ENCODE results near the gene MAP2K6. TPM values are rescaled to one million over a fixed set of nuclear protein-coding genes. Genes with fewer than 3 reads are reported as not detected.

MAP2K6 gene
- total and polyA plus RNA-seq, 4 experiments from 2014 or later: 14.5 to 21.3 (median 17.4) TPM

GRCh38 chr17:69425978-69426377, 11.5 kb downstream of the MAP2K6 start:
- no peak for DNase-seq
- Histone ChIP-seq H3K9me3 (ENCODE audit: control insufficient read depth in 1 of 2, low read length in 2 of 2) (no peaks in the 10 kb centered on the region), H3K4me3 (ENCODE audit: low read length in 2 of 2) (no peak overlapping the region), H3K27ac (ENCODE audit: low read depth, low read length) (no peak overlapping the region), H3K36me3 (ENCODE audit: insufficient read depth, low read length) (no peaks in the 10 kb centered on the region), H3K4me1 (ENCODE audit: insufficient read depth, low read length) (peaks cover 11% of the 10 kb centered on the region), H3K27me3 (ENCODE audit: insufficient read depth, low read length) (no peaks in the 10 kb centered on the region)
- peaks cover 44 to 79% (median 55%) of the 10 kb centered on the region in 4 donors for H3K4me1 Mint-ChIP-seq
- intact Hi-C loops (cut with micrococcal nuclease): no loop called here
- ChIA-PET CTCF (ENCODE audit: partially characterized antibody) (no interaction called here), POLR2A (ENCODE audit: partially characterized antibody) (no interaction called here)
- peaks cover 4 to 28% of the 10 kb centered on the region in 2 donors for H3K36me3 Mint-ChIP-seq
- H3K9me3 Mint-ChIP-seq: no peaks in the 10 kb centered on the region
- no peaks in the 10 kb centered on the region for H3K27me3 Mint-ChIP-seq
- no peak overlapping the region for H3K4me3 Mint-ChIP-seq
- peak overlapping the region in 1 of 7 donors; percentile 68 for H3K27ac Mint-ChIP-seq

GRCh38 chr17:69427486-69428197, 13.1 kb downstream of the MAP2K6 start:
- intact Hi-C loops (cut with micrococcal nuclease): no loop called here
- Histone ChIP-seq H3K4me1 (ENCODE audit: insufficient read depth, low read length) (peaks cover 11% of the 10 kb centered on the region), H3K9me3 (ENCODE audit: control insufficient read depth in 1 of 2, low read length in 2 of 2) (no peaks in the 10 kb centered on the region), H3K36me3 (ENCODE audit: insufficient read depth, low read length) (no peaks in the 10 kb centered on the region), H3K4me3 (ENCODE audit: low read length in 2 of 2) (no peak overlapping the region), H3K27me3 (ENCODE audit: insufficient read depth, low read length) (no peaks in the 10 kb centered on the region), H3K27ac (ENCODE audit: low read depth, low read length) (no peak overlapping the region)
- no peaks in the 10 kb centered on the region for H3K27me3 Mint-ChIP-seq
- no peak overlapping the region for H3K4me3 Mint-ChIP-seq
- no peak for DNase-seq
- H3K4me1 Mint-ChIP-seq: peaks cover 47 to 72% (median 52%) of the 10 kb centered on the region in 4 donors
- H3K9me3 Mint-ChIP-seq: no peaks in the 10 kb centered on the region
- ChIA-PET CTCF (ENCODE audit: partially characterized antibody) (interaction anchor here (1.2 to 1.5 kb wide), 2 partner anchors 32 to 97 kb away, joined by 3 read pairs; no protein-coding TSS in a partner anchor), POLR2A (ENCODE audit: partially characterized antibody) (no interaction called here)
- no peak overlapping the region for H3K27ac Mint-ChIP-seq
- peaks cover 4 to 37% of the 10 kb centered on the region in 2 donors for H3K36me3 Mint-ChIP-seq

- ChIA-PET CTCF (ENCODE audit: partially characterized antibody) (no interaction called here), POLR2A (ENCODE audit: partially characterized antibody) (no interaction called here)
Observed at GRCh38 chr17:69428252-69428980, 13.9 kb downstream of the MAP2K6 start.

GRCh38 chr17:69430488-69430887, 16.0 kb downstream of the MAP2K6 start:
- Mint-ChIP-seq H3K4me1 (peaks cover 41 to 53% (median 44%) of the 10 kb centered on the region in 4 donors), H3K27me3 (no peaks in the 10 kb centered on the region), H3K27ac (no peak overlapping the region), H3K4me3 (no peak overlapping the region), H3K36me3 (peaks cover 11 to 38% of the 10 kb centered on the region in 2 donors), H3K9me3 (no peaks in the 10 kb centered on the region)
- H3K36me3 ChIP-seq (ENCODE audit: insufficient read depth, low read length): no peaks in the 10 kb centered on the region
- intact Hi-C loops (cut with micrococcal nuclease): no loop called here
- H3K27ac ChIP-seq (ENCODE audit: low read depth, low read length): no peak overlapping the region
- H3K9me3 ChIP-seq (ENCODE audit: control insufficient read depth in 1 of 2, low read length in 2 of 2): no peaks in the 10 kb centered on the region
- H3K4me1 ChIP-seq (ENCODE audit: insufficient read depth, low read length): no peaks in the 10 kb centered on the region
- ChIA-PET POLR2A (ENCODE audit: partially characterized antibody) (interaction anchor here (1.2 kb wide), 1 partner anchor 16 kb away, joined by 4 read pairs; the partner anchor contains the start of gene MAP2K6), CTCF (ENCODE audit: partially characterized antibody) (interaction anchor here (1.1 kb wide), 1 partner anchor 36 kb away, joined by 4 read pairs; no protein-coding TSS in a partner anchor)
- no peak overlapping the region for H3K4me3 ChIP-seq (ENCODE audit: low read length in 2 of 2)
- no peak for DNase-seq
- no peaks in the 10 kb centered on the region for H3K27me3 ChIP-seq (ENCODE audit: insufficient read depth, low read length)

More at GRCh38 chr17:69428252-69428980, 13.9 kb downstream of the MAP2K6 start:
- Mint-ChIP-seq H3K36me3 (peaks cover 7 to 38% of the 10 kb centered on the region in 2 donors), H3K27ac (no peak overlapping the region), H3K4me1 (peaks cover 46 to 65% (median 48%) of the 10 kb centered on the region in 4 donors), H3K9me3 (no peaks in the 10 kb centered on the region), H3K4me3 (no peak overlapping the region), H3K27me3 (no peaks in the 10 kb centered on the region)
- DNase-seq: no peak
- H3K27me3 ChIP-seq (ENCODE audit: insufficient read depth, low read length): no peaks in the 10 kb centered on the region
- H3K4me1 ChIP-seq (ENCODE audit: insufficient read depth, low read length): peaks cover 7% of the 10 kb centered on the region
- no peak overlapping the region for H3K27ac ChIP-seq (ENCODE audit: low read depth, low read length)
- no peak overlapping the region for H3K4me3 ChIP-seq (ENCODE audit: low read length in 2 of 2)
- no peaks in the 10 kb centered on the region for H3K36me3 ChIP-seq (ENCODE audit: insufficient read depth, low read length)
- no peaks in the 10 kb centered on the region for H3K9me3 ChIP-seq (ENCODE audit: control insufficient read depth in 1 of 2, low read length in 2 of 2)
- intact Hi-C loops (cut with micrococcal nuclease): no loop called here

- no peaks in the 10 kb centered on the region for H3K9me3 Mint-ChIP-seq
- no peaks in the 10 kb centered on the region for H3K27me3 ChIP-seq (ENCODE audit: insufficient read depth, low read length)
- H3K27me3 Mint-ChIP-seq: no peaks in the 10 kb centered on the region
- H3K27ac Mint-ChIP-seq: no peak overlapping the region
- no peaks in the 10 kb centered on the region for H3K4me1 ChIP-seq (ENCODE audit: insufficient read depth, low read length)
- H3K4me3 ChIP-seq (ENCODE audit: low read length in 2 of 2): no peak overlapping the region
- H3K9me3 ChIP-seq (ENCODE audit: control insufficient read depth in 1 of 2, low read length in 2 of 2): no peaks in the 10 kb centered on the region
- H3K4me1 Mint-ChIP-seq: peaks cover 34 to 41% (median 37%) of the 10 kb centered on the region in 4 donors
- CTCF ChIA-PET (ENCODE audit: partially characterized antibody): interaction anchor here (1.2 kb wide), 1 partner anchor 24 kb away, joined by 3 read pairs; no protein-coding TSS in a partner anchor
- DNase-seq: no peak
- peaks cover 9 to 32% of the 10 kb centered on the region in 2 donors for H3K36me3 Mint-ChIP-seq
- POLR2A ChIA-PET (ENCODE audit: partially characterized antibody): no interaction called here
- H3K4me3 Mint-ChIP-seq: no peak overlapping the region
- H3K36me3 ChIP-seq (ENCODE audit: insufficient read depth, low read length): no peaks in the 10 kb centered on the region
- intact Hi-C loops (cut with micrococcal nuclease): no loop called here
- H3K27ac ChIP-seq (ENCODE audit: low read depth, low read length): no peak overlapping the region
Observed at GRCh38 chr17:69431835-69432234, 17.3 kb downstream of the MAP2K6 start.

GRCh38 chr17:69433093-69433492, 18.6 kb downstream of the MAP2K6 start:
- no peaks in the 10 kb centered on the region for H3K36me3 ChIP-seq (ENCODE audit: insufficient read depth, low read length)
- no peak overlapping the region for H3K4me3 Mint-ChIP-seq
- H3K27me3 ChIP-seq (ENCODE audit: insufficient read depth, low read length): no peaks in the 10 kb centered on the region
- intact Hi-C loops (cut with micrococcal nuclease): no loop called here
- no peak overlapping the region for H3K4me3 ChIP-seq (ENCODE audit: low read length in 2 of 2)
- H3K9me3 Mint-ChIP-seq: peaks cover 0 to 4% (median 0%) of the 10 kb centered on the region in 8 donors
- DNase-seq: no peak
- peaks cover 36 to 47% (median 40%) of the 10 kb centered on the region in 4 donors for H3K4me1 Mint-ChIP-seq
- ChIA-PET POLR2A (ENCODE audit: partially characterized antibody) (no interaction called here), CTCF (ENCODE audit: partially characterized antibody) (no interaction called here)
- no peaks in the 10 kb centered on the region for H3K4me1 ChIP-seq (ENCODE audit: insufficient read depth, low read length)
- H3K9me3 ChIP-seq (ENCODE audit: control insufficient read depth in 1 of 2, low read length in 2 of 2): no peaks in the 10 kb centered on the region
- H3K27ac Mint-ChIP-seq: no peak overlapping the region
- H3K36me3 Mint-ChIP-seq: peaks cover 17 to 42% of the 10 kb centered on the region in 2 donors
- H3K27ac ChIP-seq (ENCODE audit: low read depth, low read length): no peak overlapping the region
- H3K27me3 Mint-ChIP-seq: no peaks in the 10 kb centered on the region

- ChIA-PET POLR2A (ENCODE audit: partially characterized antibody) (no interaction called here), CTCF (ENCODE audit: partially characterized antibody) (interaction anchor here (1.1 kb wide), 1 partner anchor 39 kb away, joined by 4 read pairs; no protein-coding TSS in a partner anchor)
- H3K27me3 Mint-ChIP-seq: no peaks in the 10 kb centered on the region
- no peak for DNase-seq
- no peaks in the 10 kb centered on the region for H3K27me3 ChIP-seq (ENCODE audit: insufficient read depth, low read length)
- no peak overlapping the region for H3K27ac ChIP-seq (ENCODE audit: low read depth, low read length)
- H3K9me3 Mint-ChIP-seq: peaks cover 0 to 9% (median 3%) of the 10 kb centered on the region in 8 donors
- intact Hi-C loops (cut with micrococcal nuclease): no loop called here
- H3K4me1 ChIP-seq (ENCODE audit: insufficient read depth, low read length): no peaks in the 10 kb centered on the region
- H3K36me3 Mint-ChIP-seq: peaks cover 21 to 41% of the 10 kb centered on the region in 2 donors
- H3K4me1 Mint-ChIP-seq: peaks cover 33 to 39% (median 37%) of the 10 kb centered on the region in 4 donors
- H3K4me3 Mint-ChIP-seq: no peak overlapping the region
- H3K4me3 ChIP-seq (ENCODE audit: low read length in 2 of 2): no peak overlapping the region
- H3K9me3 ChIP-seq (ENCODE audit: control insufficient read depth in 1 of 2, low read length in 2 of 2): no peaks in the 10 kb centered on the region
- H3K27ac Mint-ChIP-seq: peak overlapping the region in 1 of 7 donors; percentile 25
- no peaks in the 10 kb centered on the region for H3K36me3 ChIP-seq (ENCODE audit: insufficient read depth, low read length)
Observed at GRCh38 chr17:69434164-69434579, 19.7 kb downstream of the MAP2K6 start.
